Endothelial cell of umbilical vein (primary cell): ENCODE measurements around the gene SPTB. TPM values are rescaled to one million over a fixed set of nuclear protein-coding genes. Genes with fewer than 3 reads are reported as not detected.

Experiments
- BruUV-seq: library from RNA; stranded (reverse); fragments of 400-500 nt; replicated peaks from 2 replicates; lab custom pipeline; 2021; lab: Mats Ljungman, UMichigan
- CTCF ChIA-PET: fragments of 300-600, 350-600 bp; sonication (Branson Sonifier 250); formaldehyde crosslinking; loops from one replicate; lab custom pipeline; 2021; ENCODE audit warnings: antibody characterized with exemption, inconsistent platforms; lab: Charles Lee
- POLR2A ChIA-PET: fragments of 300-600, 350-600 bp; sonication (Branson Sonifier 250); formaldehyde crosslinking; loops from one replicate; lab custom pipeline; 2021; ENCODE audit warnings: antibody characterized with exemption, inconsistent platforms; lab: Charles Lee
- DNase-seq: peaks from one replicate; pipeline ENCODE4 v3.0.0-alpha.2; 2011; ENCODE audit warnings: low read depth, low spot score
- FAIRE-seq: peaks from 2 replicates; lab custom pipeline; 2011; peaks lifted over from hg19 to GRCh38; lab: Jason Lieb, UNC
- H2AFZ ChIP-seq: 2 replicates; pipeline ENCODE4 v1.6.0; 2012; ENCODE audit warnings: low read depth, low read length, control low read depth, inconsistent platforms
- H3K27ac ChIP-seq: 2 replicates; pipeline ENCODE4 v1.5.1; 2011; ENCODE audit warnings: low read depth, mild to moderate bottlenecking, control low read depth, low read length, moderate library complexity; ENCODE audit not compliant: insufficient read depth
- H3K27me3 ChIP-seq, 2 experiments: 2 replicates each; pipeline versions ENCODE4 v1.6.0 to v1.6.1; 2011; ENCODE audit warnings: low read length in 2 of 2, mixed read lengths in 1 of 2; ENCODE audit not compliant: control insufficient read depth in 2 of 2, insufficient read depth in 2 of 2
- H3K36me3 ChIP-seq, 2 experiments: 2 replicates in 1 of 2; 3 replicates in 1 of 2; pipeline ENCODE4 v1.5.1; 2011; ENCODE audit warnings: low read length in 2 of 2, mild to moderate bottlenecking in 1 of 2, moderate library complexity in 1 of 2; ENCODE audit not compliant: control insufficient read depth in 2 of 2, insufficient read depth in 2 of 2; ENCODE audit errors: extremely low read depth in 1 of 2
- H3K4me1 ChIP-seq: 3 replicates; pipeline ENCODE4 v1.5.1; 2011; ENCODE audit warnings: mild to moderate bottlenecking, low read length; ENCODE audit not compliant: control insufficient read depth, insufficient read depth; ENCODE audit errors: extremely low read depth
- H3K4me2 ChIP-seq: 2 replicates; pipeline ENCODE4 v1.6.1; 2011; ENCODE audit warnings: low read length, control low read depth, mixed read lengths; ENCODE audit not compliant: insufficient read depth
- H3K4me3 ChIP-seq, 3 experiments: fragments of 200-600 bp in 1 of 3; sonication (generic), shearing (Covaris generic) in 1 of 3; replicated peaks in 1 of 3; 2 replicates each; pipeline ENCODE4 v1.5.1; 2011 to 2016; ENCODE audit warnings: control low read depth in 3 of 3, low read length in 3 of 3, mild to moderate bottlenecking in 2 of 3, inconsistent platforms in 1 of 3, low read depth in 1 of 3, moderate library complexity in 1 of 3; ENCODE audit not compliant: insufficient read depth in 1 of 3
- H3K79me2 ChIP-seq: 2 replicates; pipeline ENCODE4 v1.6.0; 2012; ENCODE audit warnings: low read length, inconsistent platforms; ENCODE audit not compliant: control insufficient read depth, insufficient read depth
- H3K9ac ChIP-seq: replicated peaks from 2 replicates; pipeline ENCODE3; 2011; ENCODE audit warnings: low read length, control low read depth; ENCODE audit not compliant: insufficient read depth; ENCODE audit errors: extremely low read depth
- H3K9me1 ChIP-seq: replicated peaks from 3 replicates; pipeline ENCODE4 v1.6.0; 2011; ENCODE audit warnings: mild to moderate bottlenecking, low read length; ENCODE audit not compliant: control insufficient read depth, insufficient read depth; ENCODE audit errors: extremely low read depth
- H3K9me3 ChIP-seq: replicated peaks from 2 replicates; pipeline ENCODE4 v1.5.1; 2012; ENCODE audit warnings: low read length, inconsistent platforms; ENCODE audit not compliant: control insufficient read depth, insufficient read depth
- H4K20me1 ChIP-seq: replicated peaks from 2 replicates; pipeline ENCODE3; 2011; ENCODE audit warnings: mild to moderate bottlenecking, low read length; ENCODE audit not compliant: control insufficient read depth, insufficient read depth; ENCODE audit errors: extremely low read depth
- EZH2 ChIP-seq: IDR thresholded peaks from 2 replicates; pipeline ENCODE4 v1.6.1; 2012; ENCODE audit warnings: borderline replicate concordance, low read depth, mild to moderate bottlenecking, moderate library complexity, low read length, inconsistent platforms; ENCODE audit not compliant: severe bottlenecking
- FOS ChIP-seq: IDR thresholded peaks from 2 replicates; pipeline ENCODE4 v1.6.1; 2011; ENCODE audit warnings: mild to moderate bottlenecking, low read length, moderate library complexity, borderline replicate concordance; ENCODE audit not compliant: insufficient read depth
- GATA2 ChIP-seq: IDR thresholded peaks from 2 replicates; pipeline ENCODE4 v1.7.0; 2011; ENCODE audit warnings: low read depth, mild to moderate bottlenecking, moderate library complexity, mixed read lengths, low read length; ENCODE audit not compliant: insufficient read length, insufficient read depth
- JUN ChIP-seq: IDR thresholded peaks from 2 replicates; pipeline ENCODE4 v1.6.1; 2011; ENCODE audit warnings: borderline replicate concordance, low read depth; ENCODE audit not compliant: insufficient read length, insufficient read depth
- MYC ChIP-seq: IDR thresholded peaks from one replicate; pipeline ENCODE4 v1.6.1; 2011; ENCODE audit warnings: mild to moderate bottlenecking, low read depth, low read length
- POLR2A ChIP-seq: IDR thresholded peaks from 2 replicates; pipeline ENCODE4 v1.6.1; 2012; ENCODE audit warnings: low read depth, mild to moderate bottlenecking, control low read depth, low read length
- POLR2AphosphoS5 ChIP-seq: IDR thresholded peaks from 2 replicates; pipeline ENCODE4 v1.6.1; 2012; ENCODE audit warnings: low read depth, mild to moderate bottlenecking, control low read depth, low read length, moderate library complexity; ENCODE audit not compliant: insufficient read depth
- dilution Hi-C: fragments of 300-500 bp; cut with MboI; formaldehyde crosslinking; loops from one replicate; pipeline ENCODE4 v1.15.0; 2019; ENCODE audit warnings: low sequenced_read_pairs; ENCODE audit not compliant: extremely low pct_ligation_motif_present
- intact Hi-C: fragments of 100-400 bp; cut with micrococcal nuclease; formaldehyde crosslinking; loops from one replicate; pipeline ENCODE4 v1.10.0; 2022
- polyA plus RNA-seq, 4 experiments: library from polyadenylated mRNA; depleted of rRNA in 3 of 4; stranded (reverse) in 3 of 4; unstranded in 1 of 4; fragments of >200 nt; gene quantifications; 2 replicates each; pipeline versions ENCODE4 v1.2.1 to v1.2.3, GENCODE V29; 2011 to 2012; ENCODE audit warnings: missing spikeins in 1 of 4
- total RNA-seq: library from RNA; stranded (reverse); gene quantifications from 2 replicates; pipeline ENCODE4 v1.2.3, GENCODE V29; 2021
- TF ChIP-seq, protein P1 (sequence below), 2 donors: IDR thresholded peaks; 1 replicate in 1 of 2; 2 replicates in 1 of 2; pipeline ENCODE4 v1.5.1; 2011; ENCODE audit warnings: low read length in 2 of 2, mild to moderate bottlenecking in 2 of 2, moderate library complexity in 2 of 2, control low read depth in 1 of 2, inconsistent platforms in 1 of 2, low read depth in 1 of 2; ENCODE audit not compliant: insufficient read depth in 1 of 2; ENCODE audit errors: extremely low read depth in 1 of 2
- TF ChIP-seq, protein P2 (sequence below): IDR thresholded peaks from 2 replicates; pipeline ENCODE4 v1.6.1; 2011; ENCODE audit not compliant: insufficient read depth, insufficient read length

The SPTB gene
- total and polyA plus RNA-seq, 2 donors (not counting 3 experiments of a cell fraction or from before 2014, with no cell fraction given) = 0.03 to 0.07 TPM

DNA sequence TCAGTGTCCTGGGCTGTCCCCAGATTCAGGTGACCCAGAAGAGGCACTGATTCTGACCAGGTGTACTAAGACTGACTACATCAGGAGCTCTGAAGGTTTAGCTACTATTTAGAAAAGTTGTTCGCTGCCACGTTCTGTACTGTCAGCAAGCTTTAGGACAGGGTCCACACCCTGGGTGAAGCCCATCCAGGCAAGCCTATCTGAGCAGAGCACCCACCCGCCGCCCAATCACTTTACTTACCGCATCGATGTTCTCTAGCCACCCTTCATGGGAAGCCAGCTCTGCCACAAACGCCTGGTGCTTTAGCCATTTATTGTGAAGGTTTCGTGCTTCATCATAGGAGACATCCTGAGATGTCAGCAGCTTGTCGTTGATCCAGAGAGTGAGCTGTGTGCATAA, 95.7 kb downstream of the SPTB start:
- Histone ChIP-seq H3K9me3 (no peaks in the 10 kb centered on the region), H3K9ac (no peak overlapping the region), H3K27ac (no peak overlapping the region), H3K36me3 (no peaks in the 10 kb centered on the region), H3K79me2 (no peaks in the 10 kb centered on the region), H3K4me2 (no peak overlapping the region), H3K27me3 (no peaks in the 10 kb centered on the region), H4K20me1 (no peaks in the 10 kb centered on the region), H2AFZ (no peak overlapping the region), H3K4me1 (peaks cover 13% of the 10 kb centered on the region), H3K9me1 (no peaks in the 10 kb centered on the region), H3K4me3 (no peak overlapping the region)
- ChIA-PET CTCF (interaction anchor here (1.4 kb wide), 1 partner anchor 16 kb away, joined by 4 read pairs; no protein-coding TSS in a partner anchor), POLR2A (no interaction called here)
- FAIRE-seq (no peak), DNase-seq (no peak)
- dilution Hi-C loops = no loop called here
- intact Hi-C loops = no loop called here
- BruUV-seq = no TSS peak
- TF ChIP-seq FOS (no peak), MYC (no peak)
- TF ChIP-seq, protein P1, sequence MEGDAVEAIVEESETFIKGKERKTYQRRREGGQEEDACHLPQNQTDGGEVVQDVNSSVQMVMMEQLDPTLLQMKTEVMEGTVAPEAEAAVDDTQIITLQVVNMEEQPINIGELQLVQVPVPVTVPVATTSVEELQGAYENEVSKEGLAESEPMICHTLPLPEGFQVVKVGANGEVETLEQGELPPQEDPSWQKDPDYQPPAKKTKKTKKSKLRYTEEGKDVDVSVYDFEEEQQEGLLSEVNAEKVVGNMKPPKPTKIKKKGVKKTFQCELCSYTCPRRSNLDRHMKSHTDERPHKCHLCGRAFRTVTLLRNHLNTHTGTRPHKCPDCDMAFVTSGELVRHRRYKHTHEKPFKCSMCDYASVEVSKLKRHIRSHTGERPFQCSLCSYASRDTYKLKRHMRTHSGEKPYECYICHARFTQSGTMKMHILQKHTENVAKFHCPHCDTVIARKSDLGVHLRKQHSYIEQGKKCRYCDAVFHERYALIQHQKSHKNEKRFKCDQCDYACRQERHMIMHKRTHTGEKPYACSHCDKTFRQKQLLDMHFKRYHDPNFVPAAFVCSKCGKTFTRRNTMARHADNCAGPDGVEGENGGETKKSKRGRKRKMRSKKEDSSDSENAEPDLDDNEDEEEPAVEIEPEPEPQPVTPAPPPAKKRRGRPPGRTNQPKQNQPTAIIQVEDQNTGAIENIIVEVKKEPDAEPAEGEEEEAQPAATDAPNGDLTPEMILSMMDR (IDR thresholded peaks at IDR 0.05; ENCODE audit: extremely low read depth in 1 of 2, insufficient read depth in 1 of 2, low read depth in 1 of 2, low read length in 2 of 2) = no peak

DNA sequence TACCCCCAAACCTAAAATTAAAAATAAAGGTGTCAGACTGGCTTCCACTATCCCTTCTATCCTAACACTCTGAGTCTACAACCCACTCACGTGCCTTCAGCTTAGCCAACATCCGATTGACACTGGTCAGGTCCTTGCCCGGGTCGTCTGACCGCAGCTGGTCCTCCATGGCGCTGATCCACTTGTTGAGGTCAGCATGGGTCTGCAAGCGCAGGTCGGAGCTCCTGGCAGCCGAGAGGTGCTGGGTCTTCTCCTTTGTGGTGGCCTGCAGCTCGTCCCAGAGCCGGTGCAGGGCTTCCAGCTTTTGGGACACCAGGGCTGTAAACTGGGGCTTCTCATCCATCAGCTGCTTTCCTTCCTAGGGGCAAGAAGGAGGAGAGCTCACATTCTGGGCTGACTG, 97.5 kb downstream of the SPTB start:
- Histone ChIP-seq H3K9me3 (no peaks in the 10 kb centered on the region), H3K9ac (no peak overlapping the region), H3K27ac (no peak overlapping the region), H3K4me1 (peaks cover 5% of the 10 kb centered on the region), H3K36me3 (no peaks in the 10 kb centered on the region), H3K4me2 (no peak overlapping the region), H3K27me3 (peaks cover 0 to 1% of the 10 kb centered on the region in 2 experiments), H3K9me1 (no peaks in the 10 kb centered on the region), H3K4me3 (no peak overlapping the region), H4K20me1 (no peaks in the 10 kb centered on the region), H2AFZ (no peak overlapping the region), H3K79me2 (no peaks in the 10 kb centered on the region)
- FAIRE-seq (no peak), DNase-seq (no peak)
- TF ChIP-seq POLR2A (no peak), MYC (no peak), POLR2AphosphoS5 (no peak), GATA2 (no peak), JUN (no peak), EZH2 (no peak), FOS (no peak)
- TF ChIP-seq, protein P2, sequence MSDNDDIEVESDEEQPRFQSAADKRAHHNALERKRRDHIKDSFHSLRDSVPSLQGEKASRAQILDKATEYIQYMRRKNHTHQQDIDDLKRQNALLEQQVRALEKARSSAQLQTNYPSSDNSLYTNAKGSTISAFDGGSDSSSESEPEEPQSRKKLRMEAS = no peak
- TF ChIP-seq, protein P1 (IDR thresholded peaks at IDR 0.05; ENCODE audit: extremely low read depth in 1 of 2, insufficient read depth in 1 of 2, low read depth in 1 of 2, low read length in 2 of 2) = no peak
- BruUV-seq = no TSS peak
- dilution Hi-C loops (no loop called here), intact Hi-C loops (no loop called here)
- ChIA-PET POLR2A (no interaction called here), CTCF (interaction anchor here (1.1 kb wide), 2 partner anchors 17 to 21 kb away, joined by 4 read pairs; no protein-coding TSS in a partner anchor)
